ENCODE results near the gene FGGY. TPM values are rescaled to one million over a fixed set of nuclear protein-coding genes. Genes with fewer than 3 reads are reported as not detected.

The FGGY gene
- total and polyA plus RNA-seq, 8 donors, result 6.2 to 27.0 (median 16.0) TPM

- no peak for FAIRE-seq
Measured at GRCh38 chr1:59442492-59442891, 145.6 kb downstream of the FGGY start.

GRCh38 chr1:59443310-59443709, 146.4 kb downstream of the FGGY start:
- FAIRE-seq (no peak), DNase-seq (no peak), ATAC-seq (no peak)
- no peak overlapping the region for H3K27ac ChIP-seq
- H3K27me3 ChIP-seq, result no peaks in the 10 kb centered on the region
- no peaks in the 10 kb centered on the region for H3K4me1 ChIP-seq
- intact Hi-C loops (cut with DNase I), result no loop called here
- no peaks in the 10 kb centered on the region for H3K36me3 ChIP-seq
- TF ChIP-seq CTCF (IDR thresholded peaks at IDR 0.05), result no peak
- no peaks in the 10 kb centered on the region for H3K9me3 ChIP-seq
- 14% methylated on average over 1 of the region's 1 CpG for WGBS, 2 donors
- no peak overlapping the region for H3K4me3 ChIP-seq

More at GRCh38 chr1:59442492-59442891, 145.6 kb downstream of the FGGY start:
- Histone ChIP-seq H3K9me3 (no peaks in the 10 kb centered on the region), H3K27ac (no peak overlapping the region), H3K36me3 (no peaks in the 10 kb centered on the region), H3K4me1 (no peaks in the 10 kb centered on the region), H3K4me3 (no peak overlapping the region), H3K27me3 (no peaks in the 10 kb centered on the region)
- 93 to 95% methylated on average over 4 of the region's 4 CpGs for WGBS, 2 donors
- no peak for TF ChIP-seq CTCF (IDR thresholded peaks at IDR 0.05)
- no peak for ATAC-seq
- intact Hi-C loops (cut with DNase I), result no loop called here
- DNase-seq, result no peak

GRCh38 chr1:59444520-59444919, 147.6 kb downstream of the FGGY start:
- Histone ChIP-seq H3K9me3 (no peaks in the 10 kb centered on the region), H3K4me1 (no peaks in the 10 kb centered on the region), H3K4me3 (no peak overlapping the region), H3K36me3 (no peaks in the 10 kb centered on the region), H3K27me3 (no peaks in the 10 kb centered on the region), H3K27ac (no peak overlapping the region)
- ATAC-seq (no peak), FAIRE-seq (no peak), DNase-seq (no peak)
- TF ChIP-seq CTCF (IDR thresholded peaks at IDR 0.05), result no peak
- 96 to 98% methylated on average over 6 of the region's 6 CpGs for WGBS, 2 donors
- intact Hi-C loops (cut with DNase I), result no loop called here

GRCh38 chr1:59445040-59445439, 148.1 kb downstream of the FGGY start:
- H3K27ac ChIP-seq, result no peak overlapping the region
- no peaks in the 10 kb centered on the region for H3K27me3 ChIP-seq
- no peaks in the 10 kb centered on the region for H3K36me3 ChIP-seq
- H3K4me3 ChIP-seq, result no peak overlapping the region
- H3K4me1 ChIP-seq, result no peaks in the 10 kb centered on the region
- intact Hi-C loops (cut with DNase I), result no loop called here
- 83 to 95% methylated on average over 1 of the region's 1 CpG for WGBS, 2 donors
- DNase-seq (no peak), ATAC-seq (peak in 3 of 4 donors; percentile 44 to 61 (median 54)), FAIRE-seq (no peak)
- H3K9me3 ChIP-seq, result no peaks in the 10 kb centered on the region
- TF ChIP-seq CTCF (IDR thresholded peaks at IDR 0.05), result no peak

- no peaks in the 10 kb centered on the region for H3K4me1 ChIP-seq
- no peak for TF ChIP-seq CTCF (IDR thresholded peaks at IDR 0.05)
- intact Hi-C loops (cut with DNase I), result no loop called here
- ATAC-seq, result peak in 1 of 4 donors; percentile 22
- H3K36me3 ChIP-seq, result no peaks in the 10 kb centered on the region
- no peak overlapping the region for H3K27ac ChIP-seq
- WGBS, 2 donors, result 69 to 70% methylated on average over 9 of the region's 9 CpGs
- no peaks in the 10 kb centered on the region for H3K27me3 ChIP-seq
- no peaks in the 10 kb centered on the region for H3K9me3 ChIP-seq
- no peak for DNase-seq
- no peak overlapping the region for H3K4me3 ChIP-seq
- FAIRE-seq, result peak; percentile 76
Measured at GRCh38 chr1:59446257-59446901, 149.5 kb downstream of the FGGY start.
